ENCODE results near the gene CFD. TPM values are rescaled to one million over a fixed set of nuclear protein-coding genes. Genes with fewer than 3 reads are reported as not detected.

The CFD gene
- total RNA-seq, 6 experiments from 2014 or later, result 3.5 to 9.6 (median 7.8) TPM

- ATAC-seq, result no peak
- intact Hi-C loops (cut with DNase I), result no loop called here
- DNase-seq, result no peak
- WGBS (ENCODE audit: insufficient coverage, low coverage, low lambda C conversion rate, missing lambda C conversion rate), result 91% methylated on average over 4 of the region's 8 CpGs
- Histone ChIP-seq H3K4me1 (peaks cover 0 to 11% (median 0%) of the 10 kb centered on the region in 4 donors), H3K27me3 (no peaks in the 10 kb centered on the region), H3K9me3 (no peaks in the 10 kb centered on the region), H3K4me3 (no peak overlapping the region), H3K36me3 (no peaks in the 10 kb centered on the region), H3K27ac (no peak overlapping the region)
- TF ChIP-seq POLR2A (IDR thresholded peaks at IDR 0.05) (no peak), CTCF (IDR thresholded peaks at IDR 0.05) (no peak)
Observed at GRCh38 chr19:904545-904944, 45.1 kb downstream of the CFD start.

GRCh38 chr19:906480-906879 is 47.0 kb downstream of the CFD start:
- no peak overlapping the region for H3K4me3 ChIP-seq
- ATAC-seq, result no peak
- no peak overlapping the region for H3K27ac ChIP-seq
- H3K9me3 ChIP-seq, result no peaks in the 10 kb centered on the region
- no peaks in the 10 kb centered on the region for H3K36me3 ChIP-seq
- intact Hi-C loops (cut with DNase I), result no loop called here
- no peak for DNase-seq
- peaks cover 0 to 11% (median 0%) of the 10 kb centered on the region in 4 donors for H3K4me1 ChIP-seq
- TF ChIP-seq CTCF (IDR thresholded peaks at IDR 0.05) (no peak), POLR2A (IDR thresholded peaks at IDR 0.05) (no peak)
- 81% methylated on average over 3 of the region's 7 CpGs for WGBS (ENCODE audit: insufficient coverage, low coverage, low lambda C conversion rate, missing lambda C conversion rate)
- H3K27me3 ChIP-seq, result no peaks in the 10 kb centered on the region

GRCh38 chr19:907183-907853 is 47.9 kb downstream of the CFD start:
- Histone ChIP-seq H3K4me1 (peaks cover 0 to 6% (median 0%) of the 10 kb centered on the region in 4 donors), H3K9me3 (no peaks in the 10 kb centered on the region), H3K36me3 (no peaks in the 10 kb centered on the region), H3K27me3 (no peaks in the 10 kb centered on the region), H3K4me3 (no peak overlapping the region), H3K27ac (no peak overlapping the region)
- ATAC-seq, result peak in 2 of 4 donors; percentile 13 to 18
- DNase-seq, result peak in 1 of 3 donors; percentile 64
- 67% methylated on average over 1 of the region's 14 CpGs for WGBS (ENCODE audit: insufficient coverage, low coverage, low lambda C conversion rate, missing lambda C conversion rate)
- intact Hi-C loops (cut with DNase I), result no loop called here
- TF ChIP-seq CTCF (IDR thresholded peaks at IDR 0.05) (no peak), POLR2A (IDR thresholded peaks at IDR 0.05) (no peak)

GRCh38 chr19:911197-912033 is 52.0 kb downstream of the CFD start:
- intact Hi-C loops (cut with DNase I), result no loop called here
- no peaks in the 10 kb centered on the region for H3K9me3 ChIP-seq
- no peaks in the 10 kb centered on the region for H3K36me3 ChIP-seq
- TF ChIP-seq CTCF (IDR thresholded peaks at IDR 0.05) (no peak), POLR2A (IDR thresholded peaks at IDR 0.05) (no peak)
- 84% methylated on average over 21 of the region's 54 CpGs for WGBS (ENCODE audit: insufficient coverage, low coverage, low lambda C conversion rate, missing lambda C conversion rate)
- no peak overlapping the region for H3K4me3 ChIP-seq
- H3K4me1 ChIP-seq, result no peaks in the 10 kb centered on the region
- DNase-seq (peak in 1 of 3 donors; percentile 52), ATAC-seq (peak in 1 of 4 donors; percentile 6)
- H3K27me3 ChIP-seq, result no peaks in the 10 kb centered on the region
- no peak overlapping the region for H3K27ac ChIP-seq
